ENCODE results near the gene IGBP1.

DNA sequence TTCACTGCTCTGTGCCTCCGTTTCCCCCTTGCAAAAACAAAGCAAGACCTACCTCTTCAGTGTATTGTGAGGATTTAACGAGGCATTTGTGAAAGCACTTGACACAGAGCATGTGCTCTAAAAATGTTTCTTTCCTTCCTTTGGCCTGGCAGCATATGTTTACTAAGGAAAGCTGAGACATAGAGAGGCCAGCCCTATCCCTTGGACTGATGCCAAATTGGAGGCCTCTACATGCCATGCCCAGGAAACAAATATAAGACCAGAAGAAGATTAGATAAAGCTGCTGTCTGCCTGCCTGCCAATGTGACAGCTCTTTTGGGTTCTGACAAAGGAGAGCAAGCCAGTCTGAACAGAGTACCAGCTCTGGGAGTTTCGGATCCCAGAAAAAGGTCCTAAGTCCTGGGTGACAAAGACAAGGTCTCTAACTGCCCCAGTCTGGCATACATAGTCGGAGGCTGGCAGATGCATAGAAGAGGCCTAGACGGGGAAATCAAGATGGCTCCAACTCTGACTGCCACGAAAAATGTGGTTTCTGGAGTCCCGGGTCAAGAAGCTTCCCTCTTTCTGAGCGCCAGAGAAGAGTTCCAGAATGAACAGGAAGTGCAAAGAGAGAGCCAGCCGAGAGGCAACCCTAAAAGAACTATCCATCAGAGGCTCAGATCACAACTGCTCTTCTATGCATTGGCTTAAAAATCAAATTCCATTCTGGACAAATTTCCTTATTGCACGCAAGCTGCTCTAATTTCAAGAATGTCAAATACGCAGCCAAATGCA, 45.2 kb upstream of the IGBP1 start:
- TF ChIP-seq TAF1 (IDR thresholded peaks at IDR 0.05; ENCODE audit: low read depth, low read length) (no peak), POLR2AphosphoS5 (IDR thresholded peaks at IDR 0.05; ENCODE audit: low read depth, low read length) (no peak), POLR2A (IDR thresholded peaks at IDR 0.05; ENCODE audit: low read depth, low read length) (no peak)
